GM04503 (cell line): ENCODE data around the gene LYZL1.
"Not testable (repeated sequence)": the region's sequence is repeated elsewhere in the genome, so short reads cannot be mapped to it uniquely, and the experiment has no call there.

ENCODE experiments used
- DNase-seq: peaks from one replicate; pipeline ENCODE4 v3.0.0-alpha.2; 2012; ENCODE audit warnings: low read depth

LYZL1 gene

GRCh38 chr10:29288906-29289305, at the start of gene LYZL1:
Gene LYZL1 (plus strand): TSS chr10:29289070. CDS start chr10:29291868, 2,798 bp downstream.
- DNase-seq: not testable (repeated sequence)

- DNase-seq: no peak
These were observed 49.0 kb upstream of the LYZL1 start for GRCh38 chr10:29239569-29240472.

- no peak for DNase-seq
These were observed 47.7 kb upstream of the LYZL1 start for GRCh38 chr10:29240986-29241660.

GRCh38 chr10:29241925-29242324, 46.9 kb upstream of the LYZL1 start:
- no peak for DNase-seq

GRCh38 chr10:29243066-29243465, 45.8 kb upstream of the LYZL1 start:
- DNase-seq: no peak

GRCh38 chr10:29243750-29244149, 45.1 kb upstream of the LYZL1 start:
- DNase-seq: no peak

- no peak for DNase-seq
These were observed 43.9 kb upstream of the LYZL1 start for GRCh38 chr10:29244978-29245377.

- DNase-seq: no peak
These were observed 43.4 kb upstream of the LYZL1 start for GRCh38 chr10:29245476-29245875.

GRCh38 chr10:29246449-29246848, 42.4 kb upstream of the LYZL1 start:
- DNase-seq: no peak

- DNase-seq: no peak
These were observed 40.7 kb upstream of the LYZL1 start for GRCh38 chr10:29248158-29248557.

GRCh38 chr10:29249018-29249417, 39.9 kb upstream of the LYZL1 start:
- DNase-seq: no peak

GRCh38 chr10:29250066-29250465, 38.8 kb upstream of the LYZL1 start:
- no peak for DNase-seq

GRCh38 chr10:29252811-29253689, 35.8 kb upstream of the LYZL1 start:
- DNase-seq: no peak

- DNase-seq: no peak
These were observed 35.2 kb upstream of the LYZL1 start for GRCh38 chr10:29253690-29254029.

GRCh38 chr10:29254123-29255046, 34.5 kb upstream of the LYZL1 start:
- DNase-seq: no peak

- no peak for DNase-seq
These were observed 33.8 kb upstream of the LYZL1 start for GRCh38 chr10:29255104-29255503.

- no peak for DNase-seq
These were observed 32.9 kb upstream of the LYZL1 start for GRCh38 chr10:29256019-29256418.

GRCh38 chr10:29256586-29256985, 32.3 kb upstream of the LYZL1 start:
- no peak for DNase-seq

GRCh38 chr10:29257106-29257783, 31.6 kb upstream of the LYZL1 start:
- peak; percentile 85 for DNase-seq

GRCh38 chr10:29257784-29258135, 31.1 kb upstream of the LYZL1 start:
- no peak for DNase-seq

GRCh38 chr10:29259498-29259897, 29.4 kb upstream of the LYZL1 start:
- DNase-seq: no peak
